ENCODE data around the gene GET4. TPM values are rescaled to one million over a fixed set of nuclear protein-coding genes. Genes with fewer than 3 reads are reported as not detected.

GET4 gene
- total and polyA plus RNA-seq, 2 of the 4 experiments (the other 2 are of a cell fraction), result 11.3 to 30.9 TPM

GRCh38 chr7:936386-937054 lies 60.2 kb downstream of the GET4 start:
- dilution Hi-C loops (cut with HindIII; ENCODE audit: low sequenced_read_pairs, unreplicated experiment) (no loop called here), in situ Hi-C loops (cut with MboI; ENCODE audit: low sequenced_read_pairs) (no loop called here), intact Hi-C loops (cut with micrococcal nuclease) (no loop called here)
- no peaks in the 10 kb centered on the region for H3K9me3 ChIP-seq (ENCODE audit: control insufficient read depth, insufficient read depth, low read length)
- DNase-seq (peak; percentile 28), ATAC-seq (ENCODE audit: low read depth) (peak; percentile 73)
- H3K4me3 ChIP-seq (ENCODE audit: insufficient read depth, low read depth, low read length), result no peak overlapping the region
- no TSS peak for BruUV-seq (replicated peaks)
- H3K4me1 ChIP-seq (ENCODE audit: control insufficient read depth, insufficient read depth, low read length), result no peaks in the 10 kb centered on the region
- H2BK5ac ChIP-seq (ENCODE audit: low read depth, low read length, poor library complexity, severe bottlenecking), result no peak overlapping the region
- H2BK15ac ChIP-seq (ENCODE audit: low read depth, low read length), result no peak overlapping the region
- H3K79me1 ChIP-seq (ENCODE audit: low read depth in 1 of 2, low read length in 2 of 2), result no peaks in the 10 kb centered on the region
- no peaks in the 10 kb centered on the region for H4K20me1 ChIP-seq (ENCODE audit: insufficient read depth, low read length)
- TF ChIP-seq CHD1 (IDR thresholded peaks at IDR 0.05; ENCODE audit: low read depth, low read length) (no peak), SMC3 (IDR thresholded peaks at IDR 0.05; ENCODE audit: low read depth, low read length) (no peak), FOS (IDR thresholded peaks at IDR 0.05; ENCODE audit: low read depth, low read length) (no peak; the same call in 1 of the 2 replicates), RFX5 (IDR thresholded peaks at IDR 0.05; ENCODE audit: low read depth, low read length) (no peak), RCOR1 (IDR thresholded peaks at IDR 0.05; ENCODE audit: insufficient replicate concordance, low read length) (no peak), MAZ (IDR thresholded peaks at IDR 0.05; ENCODE audit: borderline replicate concordance, low read depth, low read length) (no peak), MAFK (IDR thresholded peaks at IDR 0.05; ENCODE audit: low read depth, low read length) (no peak), CEBPB (IDR thresholded peaks at IDR 0.05; ENCODE audit: low read depth, low read length) (no peak), BHLHE40 (IDR thresholded peaks at IDR 0.05; ENCODE audit: low read depth, low read length) (no peak), CTCF (conservative IDR thresholded peaks at IDR 0.05; ENCODE audit: low read depth, low read length) (no peak), RAD21 (IDR thresholded peaks at IDR 0.05; ENCODE audit: low read length) (no peak)
- TF ChIP-seq, protein P1, sequence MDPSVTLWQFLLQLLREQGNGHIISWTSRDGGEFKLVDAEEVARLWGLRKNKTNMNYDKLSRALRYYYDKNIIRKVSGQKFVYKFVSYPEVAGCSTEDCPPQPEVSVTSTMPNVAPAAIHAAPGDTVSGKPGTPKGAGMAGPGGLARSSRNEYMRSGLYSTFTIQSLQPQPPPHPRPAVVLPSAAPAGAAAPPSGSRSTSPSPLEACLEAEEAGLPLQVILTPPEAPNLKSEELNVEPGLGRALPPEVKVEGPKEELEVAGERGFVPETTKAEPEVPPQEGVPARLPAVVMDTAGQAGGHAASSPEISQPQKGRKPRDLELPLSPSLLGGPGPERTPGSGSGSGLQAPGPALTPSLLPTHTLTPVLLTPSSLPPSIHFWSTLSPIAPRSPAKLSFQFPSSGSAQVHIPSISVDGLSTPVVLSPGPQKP (IDR thresholded peaks at IDR 0.05; ENCODE audit: borderline replicate concordance, low read depth, low read length), result no peak
- TF ChIP-seq, protein P2, sequence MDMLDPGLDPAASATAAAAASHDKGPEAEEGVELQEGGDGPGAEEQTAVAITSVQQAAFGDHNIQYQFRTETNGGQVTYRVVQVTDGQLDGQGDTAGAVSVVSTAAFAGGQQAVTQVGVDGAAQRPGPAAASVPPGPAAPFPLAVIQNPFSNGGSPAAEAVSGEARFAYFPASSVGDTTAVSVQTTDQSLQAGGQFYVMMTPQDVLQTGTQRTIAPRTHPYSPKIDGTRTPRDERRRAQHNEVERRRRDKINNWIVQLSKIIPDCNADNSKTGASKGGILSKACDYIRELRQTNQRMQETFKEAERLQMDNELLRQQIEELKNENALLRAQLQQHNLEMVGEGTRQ (IDR thresholded peaks at IDR 0.05; ENCODE audit: low read depth, low read length), result no peak
- no peak overlapping the region for H3K14ac ChIP-seq (replicated peaks; ENCODE audit: low read depth, low read length)
- no peak overlapping the region for H4K8ac ChIP-seq (ENCODE audit: low read depth in 2 of 2, low read length in 2 of 2)
- no peak overlapping the region for H3K56ac ChIP-seq (ENCODE audit: extremely low read depth, insufficient read depth, low read length)
- H3K27ac ChIP-seq (ENCODE audit: insufficient read depth, low read length), result no peak overlapping the region
- POLR2A ChIA-PET (ENCODE audit: unreplicated experiment), result no interaction called here
- H3K18ac ChIP-seq (ENCODE audit: low read depth, low read length), result no peak overlapping the region
- H3K9me1 ChIP-seq (ENCODE audit: insufficient read depth, low read length), result no peaks in the 10 kb centered on the region
- CTCF ChIA-PET, result no interaction called here
- no peak overlapping the region for H2AFZ ChIP-seq (replicated peaks; ENCODE audit: low read length, poor library complexity)
- H3K9ac ChIP-seq (ENCODE audit: low read depth, low read length), result no peak overlapping the region
- H4K5ac ChIP-seq (ENCODE audit: low read depth, low read length), result no peak overlapping the region
- no peak overlapping the region for H2AK5ac ChIP-seq (ENCODE audit: low read depth, low read length)
- no peak overlapping the region for H3K23ac ChIP-seq (ENCODE audit: low read depth, low read length)
- H3K4ac ChIP-seq (ENCODE audit: low read depth, low read length), result no peak overlapping the region
- H2BK20ac ChIP-seq (ENCODE audit: low read depth, low read length), result no peak overlapping the region
- no peaks in the 10 kb centered on the region for H3K36me3 ChIP-seq (ENCODE audit: control insufficient read depth, insufficient read depth, low read length)
- no peak overlapping the region for H3K4me2 ChIP-seq (ENCODE audit: low read depth, low read length)
- 81% methylated on average over 8 of the region's 22 CpGs; no CpG with 5 or more reads in 1 of the 2 experiments for WGBS, 2 experiments (ENCODE audit: extremely low coverage in 2 of 2, insufficient read length in 1 of 2)
- H2AK9ac ChIP-seq (replicated peaks; ENCODE audit: low read depth, low read length, poor library complexity), result no peak overlapping the region
- no peaks in the 10 kb centered on the region; the same call in none of the 2 replicates for H3K27me3 ChIP-seq (ENCODE audit: control insufficient read depth, insufficient read depth, low read length)
- H4K91ac ChIP-seq (ENCODE audit: insufficient read depth, low read depth, low read length), result no peak overlapping the region
- H2BK120ac ChIP-seq (ENCODE audit: low read depth, low read length), result no peak overlapping the region

Measured in IMR-90 (cell line).